ENCODE measurements around the gene CEBPG.

CEBPG gene

GRCh38 chr19:33395561-33396550 lies 22.3 kb downstream of the CEBPG start:
- peak in 4 of 14 donors; percentile 18 to 41 (median 32) for DNase-seq

GRCh38 chr19:33396701-33397535 lies 23.4 kb downstream of the CEBPG start:
- DNase-seq: no peak

DNA sequence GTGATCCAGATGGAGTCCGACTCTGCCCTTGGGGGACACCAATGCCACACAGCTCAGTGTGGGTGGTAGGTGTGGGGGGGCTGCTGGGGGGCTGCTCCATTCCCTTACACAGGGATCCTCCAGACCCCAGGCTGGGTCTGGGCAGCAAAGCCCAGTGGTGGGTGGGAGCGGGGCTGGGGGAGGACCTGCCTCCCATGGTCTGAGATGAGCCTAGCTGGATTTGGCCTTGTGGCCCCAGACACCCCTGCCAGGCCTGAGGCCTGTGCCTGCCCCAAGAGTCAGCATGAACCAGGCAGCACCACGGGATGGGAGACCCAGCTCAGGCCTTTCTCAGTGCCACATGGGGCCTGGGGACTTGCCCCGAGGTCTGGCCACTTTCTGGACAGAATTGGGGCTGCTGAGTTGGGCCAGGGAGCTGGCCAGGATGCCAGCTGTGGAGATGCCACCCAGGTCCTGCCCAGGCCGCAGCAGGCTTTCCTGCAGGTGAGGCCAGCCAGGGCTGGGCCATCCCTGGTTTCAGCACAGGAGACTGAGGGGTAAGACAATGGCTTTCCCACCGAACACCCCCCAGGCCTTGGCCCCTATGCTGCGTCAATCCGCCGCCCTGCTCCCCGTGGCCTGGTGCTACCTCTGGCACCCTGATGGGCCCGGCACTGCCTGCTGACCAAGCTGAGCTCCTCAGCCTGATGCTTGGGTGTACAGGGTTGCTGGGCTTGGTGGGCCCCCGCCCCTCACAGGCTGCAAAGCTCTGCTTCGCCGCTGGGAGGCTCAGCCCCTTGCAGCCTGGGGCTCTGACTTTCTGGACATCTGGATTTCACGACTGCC lies 24.2 kb downstream of the CEBPG start:
- DNase-seq: no peak

GRCh38 chr19:33398361-33399060 lies 25.0 kb downstream of the CEBPG start:
- no peak for DNase-seq

GRCh38 chr19:33399081-33399744 lies 25.7 kb downstream of the CEBPG start:
- no peak for DNase-seq

DNA sequence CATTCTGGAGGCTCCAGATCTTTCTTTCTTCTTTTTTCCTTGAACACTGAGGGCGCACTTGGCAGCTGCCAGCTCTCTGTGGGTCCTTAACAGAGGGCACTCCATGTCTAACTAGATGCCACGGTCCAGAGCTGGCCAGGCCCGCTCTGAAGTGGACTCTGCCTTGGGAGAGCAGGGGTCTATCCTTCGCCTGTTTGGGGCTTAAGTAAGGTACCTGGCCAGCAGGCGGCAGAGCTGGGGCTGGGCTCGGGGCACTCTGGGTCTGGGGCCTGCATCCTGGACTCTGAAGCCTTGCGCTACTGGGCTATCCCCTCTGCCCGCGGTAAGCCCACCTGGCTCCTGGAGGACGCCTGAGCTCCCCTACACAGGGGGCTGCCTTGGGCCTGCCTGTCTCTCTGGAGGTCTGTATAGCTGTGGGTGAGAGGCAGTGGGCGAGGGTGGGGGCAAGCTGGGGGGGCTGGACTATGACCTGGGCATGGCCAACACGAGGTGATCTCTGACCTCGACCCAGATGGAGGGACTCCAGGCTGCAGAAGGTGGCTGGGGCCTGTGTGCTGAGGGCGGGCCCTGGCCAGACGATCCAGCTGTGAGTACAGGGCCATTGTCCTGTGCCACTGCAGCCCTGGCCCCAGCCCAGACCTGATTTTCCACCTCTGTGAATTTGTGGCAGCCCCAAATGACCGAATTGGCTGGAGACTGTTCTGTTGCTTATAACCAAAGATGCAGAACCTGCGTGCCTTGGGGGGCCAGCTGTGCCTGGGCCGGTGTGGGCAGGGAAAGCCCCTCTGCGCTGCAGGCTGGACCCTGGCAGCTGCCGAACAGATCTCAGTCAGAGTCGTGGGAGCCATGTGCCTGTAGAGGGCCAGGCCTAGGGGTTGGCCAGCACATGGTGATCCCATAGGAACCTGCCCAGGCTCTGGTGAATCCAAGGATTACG lies 26.5 kb downstream of the CEBPG start:
- no peak for DNase-seq

GRCh38 chr19:33400856-33401682 lies 27.6 kb downstream of the CEBPG start:
- DNase-seq: no peak

DNA sequence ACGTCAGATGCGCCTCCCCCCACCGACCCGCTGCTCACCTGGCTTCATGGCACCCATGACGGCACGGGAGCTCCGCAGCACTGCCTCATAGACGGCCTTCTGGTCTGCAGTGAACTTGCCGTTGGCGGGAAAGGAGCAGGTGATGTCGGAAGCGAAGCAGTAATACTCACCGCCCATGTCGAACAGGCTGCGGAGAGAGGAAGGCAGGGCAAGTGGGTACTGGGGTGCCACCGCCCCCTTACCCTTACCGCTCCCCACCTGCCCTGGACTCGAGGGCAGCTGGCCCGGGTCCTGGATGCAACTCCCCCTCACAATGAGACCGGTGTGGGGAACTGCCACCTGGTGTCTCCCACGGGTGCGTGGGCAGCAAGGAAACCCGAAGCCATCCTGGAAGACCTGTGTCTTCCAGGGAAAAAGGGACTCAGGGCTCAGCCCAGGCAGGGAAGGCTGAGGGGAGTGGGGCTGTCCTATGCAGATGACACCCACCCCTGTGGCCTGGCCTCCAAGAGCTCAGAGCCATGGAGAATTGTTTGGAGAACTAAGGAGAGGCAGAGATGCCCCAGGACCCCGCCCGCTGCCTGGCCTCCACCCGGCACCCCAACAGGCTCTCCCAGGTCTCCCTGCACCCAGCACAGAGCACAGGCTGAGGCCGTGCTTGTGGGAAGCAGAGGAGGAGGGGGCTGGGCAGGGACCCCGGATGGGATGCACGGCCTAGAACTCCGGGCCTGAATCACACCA lies 28.3 kb downstream of the CEBPG start:
- no peak for DNase-seq

GRCh38 chr19:33402421-33403220 lies 29.1 kb downstream of the CEBPG start:
- DNase-seq: peak in 1 of 14 donors; percentile 18

GRCh38 chr19:33403221-33403972 lies 29.9 kb downstream of the CEBPG start:
- no peak for DNase-seq

GRCh38 chr19:33403973-33404304 lies 30.4 kb downstream of the CEBPG start:
- DNase-seq: no peak

DNA sequence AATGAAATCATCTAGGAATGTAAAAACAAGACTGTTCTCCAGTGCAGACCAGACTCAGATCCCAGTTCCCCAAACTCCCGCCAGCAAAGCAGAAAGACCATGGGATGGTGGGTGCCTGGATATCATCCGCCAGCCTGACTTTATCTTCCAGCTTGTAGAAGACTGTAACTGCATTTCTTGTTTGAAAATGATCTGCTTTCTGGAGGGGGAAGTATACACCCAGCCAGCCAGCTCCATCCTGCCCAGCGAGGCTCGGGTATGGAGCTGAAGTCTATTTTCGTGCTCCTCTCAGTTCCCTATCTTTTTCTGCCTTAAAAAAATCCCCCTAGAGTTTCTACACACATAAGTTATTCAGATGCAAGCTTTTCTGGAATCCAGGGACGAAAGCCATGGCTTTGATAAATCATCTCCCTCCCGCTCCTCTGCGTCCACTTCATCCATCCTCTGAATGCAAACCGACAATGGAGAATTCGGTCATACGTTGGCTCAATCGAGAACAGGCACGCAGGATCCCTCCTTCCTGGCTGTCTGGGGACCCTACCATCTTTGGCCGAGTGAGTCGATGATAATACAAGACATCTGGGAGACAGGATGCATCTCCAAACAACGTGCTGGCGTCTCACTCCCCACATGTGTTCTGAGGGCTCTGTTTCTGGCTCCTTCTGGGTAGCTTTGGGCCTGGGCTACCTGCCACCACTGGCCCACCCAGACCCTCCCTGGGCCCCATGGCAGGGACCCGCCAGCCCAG lies 31.2 kb downstream of the CEBPG start:
- peak in 1 of 14 donors; percentile 26 for DNase-seq

DNA sequence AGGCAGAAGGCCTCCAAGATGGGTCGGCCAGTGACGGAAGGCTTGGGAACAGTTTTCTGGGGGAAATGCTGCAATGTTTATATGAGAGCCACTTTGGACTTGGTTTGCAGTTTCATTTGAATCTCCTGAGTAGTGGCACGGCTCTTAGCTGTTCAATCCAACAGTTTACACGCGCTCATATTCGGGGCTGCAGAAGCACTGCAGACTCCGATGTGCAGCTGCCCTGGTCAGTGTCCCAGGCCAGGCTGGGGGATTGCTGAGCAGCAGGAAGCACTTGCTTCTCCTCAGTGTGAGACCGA lies 31.7 kb downstream of the CEBPG start:
- DNase-seq: no peak

DNA sequence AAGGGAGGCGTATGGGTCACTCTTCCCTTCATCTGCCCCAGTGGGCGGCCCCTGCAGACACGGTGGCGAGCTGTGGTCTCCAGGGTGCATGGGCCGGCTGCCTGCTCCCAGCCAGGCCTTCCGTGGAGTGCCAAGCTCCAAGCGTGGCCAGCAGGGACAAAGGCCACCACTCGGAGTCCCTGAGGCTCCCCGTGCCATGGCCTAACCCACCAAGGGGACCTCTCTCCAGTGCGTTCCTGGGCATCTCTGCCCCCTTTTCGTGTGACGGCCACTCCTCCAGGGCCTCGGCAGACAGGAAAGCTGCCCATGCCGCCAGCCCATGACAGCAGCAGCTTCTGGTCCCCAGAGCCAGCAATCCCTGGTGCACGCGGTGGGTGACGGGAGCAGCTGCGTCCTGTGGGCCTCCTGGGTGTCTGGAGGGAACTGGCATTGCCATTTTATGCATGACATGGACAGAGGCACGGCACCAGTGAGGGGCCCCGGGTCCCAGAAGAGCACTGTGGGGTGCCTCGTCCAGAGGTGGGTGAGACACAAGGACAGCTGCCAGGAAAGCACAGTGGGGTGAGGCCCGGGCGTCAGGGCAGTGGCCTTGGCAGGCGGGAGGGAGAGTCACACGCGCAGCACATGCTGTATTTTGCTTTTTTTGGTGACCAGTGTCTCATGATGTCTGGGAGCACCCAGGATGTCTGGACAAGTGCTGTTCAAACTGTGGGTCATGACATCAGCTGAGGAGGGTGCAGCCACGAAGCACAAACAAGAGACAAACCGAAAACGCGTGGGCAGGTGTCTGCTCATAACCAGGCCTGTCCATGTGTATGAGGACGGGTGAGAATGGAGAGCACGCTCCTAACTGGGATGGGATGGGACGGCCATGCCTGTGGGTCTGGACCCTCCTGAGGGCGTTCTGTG lies 32.3 kb downstream of the CEBPG start:
- DNase-seq: peak in 8 of 14 donors; percentile 4 to 78 (median 52)

DNA sequence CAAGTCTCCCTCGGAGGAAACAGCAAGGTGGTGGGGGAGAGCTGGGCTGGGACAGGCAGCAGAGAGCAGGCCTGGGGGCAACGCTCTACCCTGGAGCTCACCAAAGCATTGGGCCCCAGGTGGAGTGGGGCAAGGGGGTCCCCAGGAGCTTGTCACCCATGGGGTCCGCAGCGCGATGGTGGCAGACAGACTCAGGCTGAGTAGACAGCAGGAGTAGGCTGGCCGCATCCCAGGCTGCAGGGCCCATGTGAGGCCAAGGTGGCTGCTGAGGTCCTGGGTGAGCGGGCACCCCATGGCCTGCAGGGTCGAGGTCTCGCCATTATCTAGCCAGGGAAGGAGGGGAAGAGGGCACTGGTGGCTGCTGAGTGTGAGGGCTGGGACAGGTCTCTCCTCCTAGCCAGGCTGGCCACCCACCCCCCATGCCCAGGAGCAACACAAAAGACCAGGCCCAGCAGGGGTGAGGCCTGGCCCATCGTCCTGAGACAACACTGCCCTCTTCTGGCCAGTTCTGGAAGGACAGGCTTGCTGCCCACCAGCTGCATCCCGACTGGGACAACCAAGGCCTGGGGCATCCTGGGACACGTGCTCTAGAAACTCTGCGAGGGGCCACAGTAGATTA lies 33.1 kb downstream of the CEBPG start:
- DNase-seq: peak in 11 of 14 donors; percentile 23 to 80 (median 44)
